Brain microvascular endothelial cell (primary cell): ENCODE results near the gene MAP3K13.

Source experiments
- DNase-seq: peaks from one replicate; pipeline ENCODE4 v3.0.0-alpha.2; 2020
- H3K27ac ChIP-seq: fragments of 250-450 bp; sonication (Bioruptor Pico); 2 replicates; pipeline ENCODE4 v1.5.1; 2020; ENCODE audit warnings: mild to moderate bottlenecking, moderate library complexity
- H3K27me3 ChIP-seq: fragments of 250-450 bp; sonication (Bioruptor Pico); replicated peaks from 2 replicates; pipeline ENCODE4 v1.5.1; 2020; ENCODE audit warnings: mild to moderate bottlenecking
- H3K36me3 ChIP-seq: fragments of 250-450 bp; sonication (Bioruptor Pico); replicated peaks from 2 replicates; pipeline ENCODE4 v1.5.1; 2020; ENCODE audit warnings: mild to moderate bottlenecking
- H3K4me3 ChIP-seq: 2 replicates; pipeline ENCODE4 v1.5.1; 2011; ENCODE audit warnings: low read depth, mild to moderate bottlenecking, control low read depth, low read length, moderate library complexity
- CTCF ChIP-seq: IDR thresholded peaks from 2 replicates; pipeline ENCODE4 v1.5.1; 2011; ENCODE audit warnings: low read depth, mild to moderate bottlenecking, moderate library complexity, low read length, control low read depth, inconsistent platforms; ENCODE audit errors: missing control alignments
- in situ Hi-C: cut with HindIII; loops from 2 replicates; pipeline ENCODE4 v1.10.0; 2017; ENCODE audit warnings: low sequenced_read_pairs, low pct_ligation_motif_present

The MAP3K13 gene

GRCh38 chr3:185397676-185398075, 34.7 kb downstream of the MAP3K13 start:
- H3K4me3 ChIP-seq: no peak overlapping the region
- in situ Hi-C loops: no loop called here
- no peak overlapping the region for H3K27ac ChIP-seq

GRCh38 chr3:185399737-185400667, 37.1 kb downstream of the MAP3K13 start:
- in situ Hi-C loops: no loop called here
- no peak overlapping the region for H3K27ac ChIP-seq
- TF ChIP-seq CTCF: no peak
- DNase-seq: no peak
- no peaks in the 10 kb centered on the region for H3K27me3 ChIP-seq
- H3K36me3 ChIP-seq: no peaks in the 10 kb centered on the region
- H3K4me3 ChIP-seq: no peak overlapping the region

More at GRCh38 chr3:185397676-185398075, 34.7 kb downstream of the MAP3K13 start:
- no peak for DNase-seq
- Histone ChIP-seq H3K36me3 (no peaks in the 10 kb centered on the region), H3K27me3 (no peaks in the 10 kb centered on the region)
- TF ChIP-seq CTCF: no peak

- Histone ChIP-seq H3K36me3 (no peaks in the 10 kb centered on the region), H3K27me3 (no peaks in the 10 kb centered on the region), H3K4me3 (no peak overlapping the region), H3K27ac (no peak overlapping the region)
- in situ Hi-C loops: no loop called here
- TF ChIP-seq CTCF: no peak
- DNase-seq: no peak
Measured at GRCh38 chr3:185400866-185401265, 37.9 kb downstream of the MAP3K13 start.

GRCh38 chr3:185401319-185401955, 38.5 kb downstream of the MAP3K13 start:
- Histone ChIP-seq H3K36me3 (no peaks in the 10 kb centered on the region), H3K27ac (no peak overlapping the region), H3K27me3 (no peaks in the 10 kb centered on the region), H3K4me3 (no peak overlapping the region)
- TF ChIP-seq CTCF: no peak
- in situ Hi-C loops: no loop called here
- no peak for DNase-seq

GRCh38 chr3:185402561-185402960, 39.6 kb downstream of the MAP3K13 start:
- no peak for DNase-seq
- no peak for TF ChIP-seq CTCF
- H3K27me3 ChIP-seq: no peaks in the 10 kb centered on the region
- no peaks in the 10 kb centered on the region for H3K36me3 ChIP-seq
- in situ Hi-C loops: no loop called here
- no peak overlapping the region for H3K4me3 ChIP-seq
- H3K27ac ChIP-seq: no peak overlapping the region
